ENCODE data around the gene ELOB. TPM values are rescaled to one million over a fixed set of nuclear protein-coding genes. Genes with fewer than 3 reads are reported as not detected.
A peak's percentile ranks its signal among the peaks of the same experiment; 100 is the strongest.

Gene ELOB
- total and polyA plus RNA-seq, 3 donors from 2014 or later, result 377 to 582 (median 381) TPM

DNA sequence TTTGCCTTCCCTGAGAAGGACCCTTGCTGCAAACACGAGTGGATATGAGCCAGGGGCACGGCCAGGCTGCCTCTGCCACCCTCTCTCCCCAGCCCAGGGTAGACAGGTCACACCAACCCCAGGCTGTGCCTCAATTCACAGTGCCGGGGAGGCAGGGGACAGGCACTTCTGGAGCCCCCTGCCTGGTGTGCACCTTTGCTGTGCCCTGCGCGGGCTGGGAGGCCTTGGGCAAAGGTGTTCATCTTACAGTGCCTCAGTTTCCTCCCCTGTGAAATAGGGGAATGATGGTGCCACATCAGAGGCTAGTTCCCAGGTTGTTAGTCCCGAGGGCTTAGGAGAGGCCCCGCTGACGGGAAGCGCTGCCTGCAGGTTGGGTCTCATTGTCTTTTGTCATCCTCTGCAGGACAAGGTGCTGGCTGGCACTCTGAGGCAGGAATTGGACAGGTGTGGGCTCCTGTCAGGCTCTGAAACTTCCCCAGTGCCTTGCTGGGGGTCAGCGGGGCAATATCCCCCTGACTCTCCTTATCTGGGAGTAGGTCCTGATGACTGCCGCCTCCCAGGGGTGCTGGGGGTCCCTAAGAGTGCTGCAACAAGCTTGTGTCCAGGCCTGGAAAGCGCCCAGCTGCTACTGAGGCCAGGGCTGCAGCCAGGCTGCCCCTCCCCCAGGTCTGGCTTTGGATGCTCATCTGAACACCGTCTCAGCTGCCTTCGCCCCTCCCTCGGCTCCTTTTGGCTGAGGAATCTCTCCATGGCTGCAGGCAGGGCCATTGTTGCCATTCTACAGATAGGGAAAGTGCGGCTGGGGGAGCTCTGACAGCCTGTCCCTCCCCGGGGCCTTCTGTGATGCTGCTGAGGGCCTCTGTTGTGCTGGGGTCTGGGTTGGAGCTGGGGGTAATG lies 43.1 kb upstream of the ELOB start:
- DNase-seq, result no peak
- WGBS, 2 donors, result 52 to 66% methylated on average over 7 to 16 of the region's 17 CpGs

DNA sequence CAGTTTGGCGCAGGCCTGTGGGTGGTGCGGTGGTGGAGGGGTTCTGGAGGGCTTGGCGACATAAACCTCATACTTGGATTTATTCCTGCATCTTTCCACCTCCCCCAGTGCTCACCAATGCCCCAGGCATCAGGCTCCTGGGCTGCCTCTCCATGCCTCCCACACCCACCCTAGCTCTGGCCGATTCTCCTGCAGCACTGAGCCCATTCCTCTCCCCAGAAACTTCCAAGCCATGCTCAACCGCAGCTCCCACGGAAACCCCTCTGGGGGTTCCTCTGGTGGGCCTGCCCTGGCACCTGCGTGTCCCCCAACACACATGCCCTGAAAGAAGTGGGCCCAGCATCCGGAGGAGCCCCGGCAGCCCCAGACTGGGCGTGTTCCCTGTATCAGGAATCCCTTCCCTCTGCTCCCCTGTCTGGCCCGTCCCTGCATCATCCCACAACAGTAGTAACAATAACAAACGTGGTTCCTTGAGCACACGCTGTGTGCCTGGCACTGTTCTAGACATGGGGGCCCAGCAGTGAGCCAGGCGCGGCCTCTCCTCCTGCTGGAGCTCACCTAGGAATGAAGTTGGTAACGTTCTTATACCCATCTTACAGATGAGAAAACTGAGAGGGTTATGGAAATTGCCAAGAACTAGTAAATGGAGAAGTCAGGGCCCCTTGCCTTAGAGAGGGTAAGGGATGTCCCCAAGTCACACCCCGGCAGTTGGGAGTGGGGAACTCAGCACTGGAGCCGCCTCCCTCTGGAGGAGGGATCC lies 42.3 kb upstream of the ELOB start:
- H3K4me1 ChIP-seq, result no peaks in the 10 kb centered on the region
- H3K36me3 ChIP-seq (ENCODE audit: low read depth, missing control alignments), result no peaks in the 10 kb centered on the region
- DNase-seq, result no peak
- intact Hi-C loops (cut with DNase I; ENCODE audit: low total_unique reads), result no loop called here
- H3K9me3 ChIP-seq, result no peaks in the 10 kb centered on the region
- H3K27me3 ChIP-seq, result no peaks in the 10 kb centered on the region
- H3K27ac ChIP-seq, result no peak overlapping the region
- TF ChIP-seq, protein P1, sequence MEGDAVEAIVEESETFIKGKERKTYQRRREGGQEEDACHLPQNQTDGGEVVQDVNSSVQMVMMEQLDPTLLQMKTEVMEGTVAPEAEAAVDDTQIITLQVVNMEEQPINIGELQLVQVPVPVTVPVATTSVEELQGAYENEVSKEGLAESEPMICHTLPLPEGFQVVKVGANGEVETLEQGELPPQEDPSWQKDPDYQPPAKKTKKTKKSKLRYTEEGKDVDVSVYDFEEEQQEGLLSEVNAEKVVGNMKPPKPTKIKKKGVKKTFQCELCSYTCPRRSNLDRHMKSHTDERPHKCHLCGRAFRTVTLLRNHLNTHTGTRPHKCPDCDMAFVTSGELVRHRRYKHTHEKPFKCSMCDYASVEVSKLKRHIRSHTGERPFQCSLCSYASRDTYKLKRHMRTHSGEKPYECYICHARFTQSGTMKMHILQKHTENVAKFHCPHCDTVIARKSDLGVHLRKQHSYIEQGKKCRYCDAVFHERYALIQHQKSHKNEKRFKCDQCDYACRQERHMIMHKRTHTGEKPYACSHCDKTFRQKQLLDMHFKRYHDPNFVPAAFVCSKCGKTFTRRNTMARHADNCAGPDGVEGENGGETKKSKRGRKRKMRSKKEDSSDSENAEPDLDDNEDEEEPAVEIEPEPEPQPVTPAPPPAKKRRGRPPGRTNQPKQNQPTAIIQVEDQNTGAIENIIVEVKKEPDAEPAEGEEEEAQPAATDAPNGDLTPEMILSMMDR (IDR thresholded peaks at IDR 0.05), result no peak
- TF ChIP-seq POLR2A (IDR thresholded peaks at IDR 0.05), result no peak
- no peak overlapping the region for H3K4me3 ChIP-seq
- WGBS, 2 donors, result 87 to 88% methylated on average over 14 to 18 of the region's 18 CpGs

More for the DNA sequence above, 43.1 kb upstream of the ELOB start:
- intact Hi-C loops (cut with DNase I; ENCODE audit: low total_unique reads), result no loop called here
- Histone ChIP-seq H3K27me3 (no peaks in the 10 kb centered on the region), H3K27ac (no peak overlapping the region), H3K36me3 (ENCODE audit: low read depth, missing control alignments) (no peaks in the 10 kb centered on the region), H3K9me3 (no peaks in the 10 kb centered on the region), H3K4me1 (no peaks in the 10 kb centered on the region), H3K4me3 (no peak overlapping the region)
- TF ChIP-seq, protein P1 (IDR thresholded peaks at IDR 0.05), result no peak

DNA sequence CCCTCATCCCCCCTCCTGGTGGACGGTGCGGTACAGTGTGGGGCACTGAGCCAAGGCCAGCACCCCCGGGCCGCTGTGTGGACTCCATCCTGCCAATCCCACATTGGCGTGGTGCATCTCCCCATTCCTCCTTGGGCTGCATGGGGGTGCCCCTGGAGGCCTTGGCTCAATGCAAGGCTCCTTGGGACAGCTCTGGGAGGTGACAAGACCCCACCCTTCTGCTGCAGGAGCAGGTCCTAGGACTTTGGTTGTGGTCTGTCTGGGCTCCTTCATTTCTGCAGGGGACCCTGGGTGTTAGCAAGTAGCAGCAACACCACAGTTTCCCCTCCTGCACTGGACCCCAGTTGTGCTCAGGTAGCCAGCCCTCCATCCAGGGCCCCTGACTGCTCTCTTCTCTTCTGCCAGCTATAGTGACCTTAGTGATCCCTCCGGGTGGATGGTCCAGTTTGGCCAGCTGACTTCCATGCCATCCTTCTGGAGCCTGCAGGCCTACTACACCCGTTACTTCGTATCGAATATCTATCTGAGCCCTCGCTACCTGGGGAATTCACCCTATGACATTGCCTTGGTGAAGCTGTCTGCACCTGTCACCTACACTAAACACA lies 41.3 kb upstream of the ELOB start:
- Histone ChIP-seq H3K27me3 (no peaks in the 10 kb centered on the region), H3K27ac (no peak overlapping the region), H3K4me3 (no peak overlapping the region), H3K4me1 (no peaks in the 10 kb centered on the region), H3K9me3 (no peaks in the 10 kb centered on the region), H3K36me3 (ENCODE audit: low read depth, missing control alignments) (no peaks in the 10 kb centered on the region)
- intact Hi-C loops (cut with DNase I; ENCODE audit: low total_unique reads), result no loop called here
- TF ChIP-seq, protein P1 (IDR thresholded peaks at IDR 0.05), result no peak
- TF ChIP-seq POLR2A (IDR thresholded peaks at IDR 0.05), result no peak
- WGBS, 2 donors, result 71 to 86% methylated on average over 10 of the region's 10 CpGs
- no peak for DNase-seq

DNA sequence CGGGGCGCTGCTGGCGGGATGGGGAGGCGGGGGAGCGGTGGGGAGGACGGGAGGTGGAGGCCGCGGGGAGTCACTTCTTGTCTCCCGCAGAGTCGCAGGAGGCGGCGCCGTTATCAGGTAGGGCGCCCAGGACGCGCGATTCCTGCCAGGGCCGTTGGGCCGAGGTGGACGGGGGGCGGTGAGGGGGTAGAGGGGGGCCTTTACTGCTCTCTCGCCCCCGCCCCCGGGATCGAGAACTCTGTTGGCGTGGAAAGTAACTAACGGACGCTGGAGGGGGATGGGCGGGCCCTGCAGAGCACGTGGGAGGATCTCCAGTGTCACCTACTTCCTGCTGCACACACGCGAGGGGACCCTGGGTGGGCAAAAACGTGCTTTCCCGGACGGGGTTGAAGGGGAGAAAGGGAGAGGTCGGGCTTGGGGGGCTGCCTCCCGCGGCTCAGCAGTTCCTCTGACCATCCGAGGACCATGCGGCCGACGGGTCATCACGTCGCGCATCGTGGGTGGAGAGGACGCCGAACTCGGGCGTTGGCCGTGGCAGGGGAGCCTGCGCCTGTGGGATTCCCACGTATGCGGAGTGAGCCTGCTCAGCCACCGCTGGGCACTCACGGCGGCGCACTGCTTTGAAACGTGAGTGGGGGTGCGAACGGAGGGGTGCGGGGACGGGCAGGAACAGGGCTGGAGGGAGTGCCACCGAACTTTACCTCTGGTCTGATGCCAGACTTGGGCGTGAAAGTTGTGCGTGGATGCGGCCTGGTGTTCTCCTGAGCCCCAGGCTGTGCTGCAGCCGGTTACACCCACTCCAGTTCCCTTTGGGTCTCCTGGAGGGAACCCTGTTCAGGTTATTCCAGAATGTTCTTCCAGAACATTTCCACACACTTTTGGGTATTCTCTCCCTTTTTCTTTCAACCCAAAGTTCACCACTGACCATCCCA lies 40.5 kb upstream of the ELOB start:
- TF ChIP-seq POLR2A (IDR thresholded peaks at IDR 0.05), result no peak
- TF ChIP-seq, protein P1 (IDR thresholded peaks at IDR 0.05), result no peak
- DNase-seq, result no peak
- 45 to 61% methylated on average over 41 to 68 of the region's 68 CpGs for WGBS, 2 donors
- Histone ChIP-seq H3K4me1 (no peaks in the 10 kb centered on the region), H3K9me3 (no peaks in the 10 kb centered on the region), H3K36me3 (ENCODE audit: low read depth, missing control alignments) (no peaks in the 10 kb centered on the region), H3K4me3 (peak overlapping the region; percentile 36 to 48), H3K27ac (no peak overlapping the region), H3K27me3 (no peaks in the 10 kb centered on the region)
- intact Hi-C loops (cut with DNase I; ENCODE audit: low total_unique reads), result no loop called here

Data from testis (tissue), 3 donors.